Activated naive CD4-positive, alpha-beta T cell treated with anti-CD3 and anti-CD28 coated beads, Interleukin-2, amount 50 U/mL, for 72 hours (primary cell): ENCODE data around the gene ZDHHC11B. TPM values are rescaled to one million over a fixed set of nuclear protein-coding genes. Genes with fewer than 3 reads are reported as not detected.
A peak's percentile ranks its signal among the peaks of the same experiment; 100 is the strongest.
"Not testable (repeated sequence)": the region's sequence is repeated elsewhere in the genome, so short reads cannot be mapped to it uniquely, and the experiment has no call there.

ENCODE experiments used
- ATAC-seq, 2 donors: fragments of 150-1000 bp; cut with Tn5 transposase; 2 replicates each; pipeline ENCODE4 v1.10.0; 2021; ENCODE audit warnings: mild to moderate bottlenecking in 2 of 2, moderate library complexity in 2 of 2
- DNase-seq, 2 donors: peaks; one replicate each; pipeline ENCODE4 v3.0.0; 2021 to 2022; ENCODE audit warnings: low spot score in 2 of 2
- H3K27ac Mint-ChIP-seq, 2 donors: one replicate each; pipeline ENCODE4 v1.8.0; 2022; ENCODE audit warnings: mild to moderate bottlenecking in 2 of 2, mixed read lengths in 2 of 2
- H3K36me3 Mint-ChIP-seq, 2 donors: one replicate each; pipeline ENCODE4 v1.8.0; 2022; ENCODE audit warnings: mixed read lengths in 2 of 2
- H3K9me3 Mint-ChIP-seq, 2 donors: one replicate each; pipeline ENCODE4 v1.8.0; 2022; ENCODE audit warnings: mixed read lengths in 2 of 2
- total RNA-seq, 2 donors: library from RNA; stranded (reverse); gene quantifications; one replicate each; pipeline ENCODE4 v1.2.3, GENCODE V29; 2022

Gene ZDHHC11B
- total RNA-seq, 2 donors from 2014 or later, result 1.4 TPM; not detected in 1

GRCh38 chr5:795873-796272 lies 11.3 kb upstream of the ZDHHC11B start:
- not testable (repeated sequence) for H3K27ac Mint-ChIP-seq, ATAC-seq, DNase-seq, H3K36me3 Mint-ChIP-seq
- H3K9me3 Mint-ChIP-seq, result peaks cover 9 to 16% of the 10 kb centered on the region in 2 donors

GRCh38 chr5:794948-795347 lies 10.4 kb upstream of the ZDHHC11B start:
- not testable (repeated sequence) for ATAC-seq

GRCh38 chr5:788703-789102 lies 4.2 kb upstream of the ZDHHC11B start:
- not testable (repeated sequence) for ATAC-seq, H3K27ac Mint-ChIP-seq, DNase-seq
- Mint-ChIP-seq H3K9me3 (peaks cover 20 to 21% of the 10 kb centered on the region in 2 donors), H3K36me3 (peaks cover 6 to 23% of the 10 kb centered on the region in 2 donors)

More at GRCh38 chr5:794948-795347, 10.4 kb upstream of the ZDHHC11B start:
- peaks cover 14 to 22% of the 10 kb centered on the region in 2 donors for H3K9me3 Mint-ChIP-seq
- not testable (repeated sequence) for DNase-seq, H3K36me3 Mint-ChIP-seq, H3K27ac Mint-ChIP-seq

- H3K27ac Mint-ChIP-seq, ATAC-seq, DNase-seq: not testable (repeated sequence)
- peaks cover 6 to 23% of the 10 kb centered on the region in 2 donors for H3K36me3 Mint-ChIP-seq
- peaks cover 13 to 16% of the 10 kb centered on the region in 2 donors for H3K9me3 Mint-ChIP-seq
These were observed 3.3 kb upstream of the ZDHHC11B start for GRCh38 chr5:787857-788233.

GRCh38 chr5:787224-787856 lies 2.8 kb upstream of the ZDHHC11B start:
- not testable (repeated sequence) for ATAC-seq, DNase-seq, H3K27ac Mint-ChIP-seq
- H3K36me3 Mint-ChIP-seq, result peaks cover 6 to 23% of the 10 kb centered on the region in 2 donors
- peaks cover 13 to 16% of the 10 kb centered on the region in 2 donors for H3K9me3 Mint-ChIP-seq

- not testable (repeated sequence) for H3K9me3 Mint-ChIP-seq, DNase-seq, H3K27ac Mint-ChIP-seq
- peak; percentile 36 to 38 for ATAC-seq
- peaks cover 6 to 21% of the 10 kb centered on the region in 2 donors for H3K36me3 Mint-ChIP-seq
These were observed 714 bp upstream of the ZDHHC11B start for GRCh38 chr5:785181-785705.

- H3K36me3 Mint-ChIP-seq, result peaks cover 6 to 11% of the 10 kb centered on the region in 2 donors
- not testable (repeated sequence) for DNase-seq, H3K27ac Mint-ChIP-seq, H3K9me3 Mint-ChIP-seq
- ATAC-seq, result peak; percentile 11 to 26
These were observed 575 bp downstream of the ZDHHC11B start for GRCh38 chr5:783881-784427.

GRCh38 chr5:783049-783802 lies 1.3 kb downstream of the ZDHHC11B start:
- not testable (repeated sequence) for H3K9me3 Mint-ChIP-seq, ATAC-seq, H3K27ac Mint-ChIP-seq, H3K36me3 Mint-ChIP-seq
- DNase-seq, result peak in 1 of 2 donors; percentile 56

- H3K36me3 Mint-ChIP-seq, DNase-seq, H3K9me3 Mint-ChIP-seq, ATAC-seq, H3K27ac Mint-ChIP-seq: not testable (repeated sequence)
These were observed 2.2 kb downstream of the ZDHHC11B start for GRCh38 chr5:782356-782755.

- not testable (repeated sequence) for H3K9me3 Mint-ChIP-seq, H3K27ac Mint-ChIP-seq, H3K36me3 Mint-ChIP-seq, ATAC-seq
- peak in 1 of 2 donors; percentile 50 for DNase-seq
These were observed 4.0 kb downstream of the ZDHHC11B start for GRCh38 chr5:780571-780970.

- H3K9me3 Mint-ChIP-seq, result not testable (repeated sequence)
These were observed 5.6 kb downstream of the ZDHHC11B start for GRCh38 chr5:778967-779366.

GRCh38 chr5:778421-778820 lies 6.1 kb downstream of the ZDHHC11B start:
- H3K9me3 Mint-ChIP-seq, ATAC-seq, H3K27ac Mint-ChIP-seq, H3K36me3 Mint-ChIP-seq: not testable (repeated sequence)
- peak in 1 of 2 donors; percentile 47 for DNase-seq

More at GRCh38 chr5:778967-779366, 5.6 kb downstream of the ZDHHC11B start:
- DNase-seq, ATAC-seq, H3K27ac Mint-ChIP-seq, H3K36me3 Mint-ChIP-seq: not testable (repeated sequence)

- no peaks in the 10 kb centered on the region for H3K36me3 Mint-ChIP-seq
- H3K9me3 Mint-ChIP-seq, result no peaks in the 10 kb centered on the region
- no peak overlapping the region for H3K27ac Mint-ChIP-seq
- ATAC-seq, result no peak
- peak in 1 of 2 donors; percentile 49 for DNase-seq
These were observed 6.8 kb downstream of the ZDHHC11B start for GRCh38 chr5:777756-778161.

- no peak for ATAC-seq
- Mint-ChIP-seq H3K27ac (no peak overlapping the region), H3K36me3 (no peaks in the 10 kb centered on the region), H3K9me3 (no peaks in the 10 kb centered on the region)
- peak in 1 of 2 donors; percentile 44 for DNase-seq
These were observed 7.4 kb downstream of the ZDHHC11B start for GRCh38 chr5:776862-777711.

GRCh38 chr5:775961-776861 lies 8.3 kb downstream of the ZDHHC11B start:
- no peaks in the 10 kb centered on the region for H3K9me3 Mint-ChIP-seq
- no peak overlapping the region for H3K27ac Mint-ChIP-seq
- H3K36me3 Mint-ChIP-seq, result no peaks in the 10 kb centered on the region
- no peak for ATAC-seq
- peak in 1 of 2 donors; percentile 44 for DNase-seq
